Bronchial epithelial cell (primary cell): ENCODE measurements around the gene CHRM2. TPM values are rescaled to one million over a fixed set of nuclear protein-coding genes. Genes with fewer than 3 reads are reported as not detected.

Experiments used
- DNase-seq: peaks from one replicate; pipeline ENCODE4 v3.0.0-alpha.2; 2010; ENCODE audit warnings: low read depth
- FAIRE-seq: peaks from 2 replicates; lab custom pipeline; 2011; peaks lifted over from hg19 to GRCh38; lab: Jason Lieb, UNC
- H3K27me3 ChIP-seq: 2 replicates; pipeline ENCODE4 v1.5.1; 2011; ENCODE audit warnings: low read length; ENCODE audit not compliant: control insufficient read depth, insufficient read depth
- H3K36me3 ChIP-seq: 2 replicates; pipeline ENCODE4 v1.5.1; 2011; ENCODE audit warnings: low read length; ENCODE audit not compliant: control insufficient read depth, insufficient read depth
- H3K4me3 ChIP-seq: 2 replicates; pipeline ENCODE4 v1.5.1; 2011; ENCODE audit warnings: mild to moderate bottlenecking, low read depth, low read length, control low read depth
- CTCF ChIP-seq: IDR thresholded peaks from 2 replicates; pipeline ENCODE4 v1.5.1; 2011; ENCODE audit warnings: mild to moderate bottlenecking, moderate library complexity, low read length, control low read depth, inconsistent platforms; ENCODE audit not compliant: insufficient read depth, severe bottlenecking
- total RNA-seq: library from RNA; depleted of rRNA; stranded (reverse); fragments of >200 nt; gene quantifications from 2 replicates; pipeline ENCODE4 v1.2.1, GENCODE V29; 2014

The CHRM2 gene
- total RNA-seq, 1 donor from 2014 or later, result 0.26 TPM

- FAIRE-seq, result no peak
- no peak for DNase-seq
- Histone ChIP-seq H3K4me3 (no peak overlapping the region), H3K27me3 (no peaks in the 10 kb centered on the region), H3K36me3 (no peaks in the 10 kb centered on the region)
- no peak for TF ChIP-seq CTCF
Measured at GRCh38 chr7:136859803-136860202, 8.6 kb upstream of the CHRM2 start.

GRCh38 chr7:136865236-136865635 lies 3.2 kb upstream of the CHRM2 start:
- FAIRE-seq (no peak), DNase-seq (no peak)
- H3K36me3 ChIP-seq, result no peaks in the 10 kb centered on the region
- no peak overlapping the region for H3K4me3 ChIP-seq
- peaks cover 8% of the 10 kb centered on the region for H3K27me3 ChIP-seq
- TF ChIP-seq CTCF, result no peak

DNA sequence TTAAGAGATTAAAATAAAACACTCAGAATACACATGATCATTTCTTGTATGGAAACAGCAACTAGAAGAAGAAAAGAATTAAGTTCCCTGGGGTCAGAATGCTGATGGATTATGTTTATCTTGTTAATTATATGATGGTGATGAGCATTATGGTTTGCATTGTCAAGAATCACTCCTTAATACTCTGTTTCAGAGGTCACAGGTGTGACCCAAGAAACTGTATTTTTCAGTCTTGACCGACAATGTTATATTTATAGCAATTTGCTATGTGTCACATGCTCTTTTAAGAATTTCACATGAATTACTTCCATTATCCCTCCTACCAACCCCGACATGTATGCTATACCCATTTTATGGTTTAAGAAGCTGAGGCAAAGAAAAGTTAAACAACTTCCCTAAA lies 2.7 kb upstream of the CHRM2 start:
- DNase-seq, result no peak
- TF ChIP-seq CTCF, result no peak

DNA sequence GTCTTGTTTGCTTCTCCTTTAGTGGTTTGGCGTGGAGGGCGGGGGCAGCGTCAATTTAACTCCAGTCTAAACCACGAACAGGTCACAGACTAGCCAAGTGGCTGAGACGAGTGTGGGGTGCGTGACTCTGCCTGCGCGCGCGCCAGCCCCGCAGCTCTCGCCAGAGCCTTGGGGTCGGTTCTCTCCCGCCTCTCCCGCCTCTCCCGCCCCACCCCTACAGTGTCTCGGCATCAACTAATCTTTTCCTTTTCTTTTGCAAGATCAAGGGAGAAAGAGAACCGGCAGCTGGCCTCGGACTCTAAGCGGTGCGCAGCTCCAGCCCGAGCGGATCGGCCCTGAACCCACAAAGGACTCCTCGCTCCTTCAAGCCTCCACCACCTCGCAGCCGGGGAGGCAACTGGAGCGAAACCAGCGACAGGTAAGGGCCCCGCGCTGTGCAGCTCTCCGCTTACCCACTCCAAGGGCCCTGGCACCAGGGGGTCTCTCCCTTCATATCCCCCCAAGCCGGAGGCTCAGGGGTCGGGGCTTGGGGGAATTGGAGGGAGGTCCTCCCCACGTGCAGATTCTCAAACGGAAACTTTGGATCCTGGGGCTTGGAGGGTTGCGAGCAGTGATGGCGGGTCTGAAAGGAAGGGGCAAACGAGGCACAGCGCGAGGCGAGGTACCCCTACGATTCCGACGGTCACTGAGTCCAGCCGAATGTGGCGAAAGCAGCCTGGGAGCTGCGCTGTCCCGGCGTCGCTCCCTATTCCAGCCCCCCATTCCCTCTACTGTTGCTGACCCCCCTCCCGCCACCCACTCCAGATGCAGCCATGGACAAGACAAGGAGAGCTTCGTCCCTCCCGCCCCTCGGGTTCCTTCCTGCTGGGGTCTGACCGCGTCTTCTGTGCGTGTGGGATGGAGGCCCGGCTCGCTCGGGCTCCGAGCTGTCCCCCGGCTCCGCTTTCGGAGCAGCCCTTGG lies 829 bp downstream of the CHRM2 start:
- no peak for DNase-seq
- peaks cover 18% of the 10 kb centered on the region for H3K27me3 ChIP-seq
- H3K36me3 ChIP-seq, result no peaks in the 10 kb centered on the region
- TF ChIP-seq CTCF, result no peak
- no peak overlapping the region for H3K4me3 ChIP-seq
- FAIRE-seq, result no peak

More for the DNA sequence above, 2.7 kb upstream of the CHRM2 start:
- peaks cover 12% of the 10 kb centered on the region for H3K27me3 ChIP-seq
- no peaks in the 10 kb centered on the region for H3K36me3 ChIP-seq
- no peak for FAIRE-seq
- no peak overlapping the region for H3K4me3 ChIP-seq

- TF ChIP-seq CTCF, result no peak
- Histone ChIP-seq H3K4me3 (no peak overlapping the region), H3K36me3 (no peaks in the 10 kb centered on the region), H3K27me3 (peaks cover 18% of the 10 kb centered on the region)
- no peak for DNase-seq
- no peak for FAIRE-seq
Measured at GRCh38 chr7:136869991-136870865, 1.8 kb downstream of the CHRM2 start.
